HepG2 (cell line): ENCODE results near the gene ZDHHC7. TPM values are rescaled to one million over a fixed set of nuclear protein-coding genes. Genes with fewer than 3 reads are reported as not detected.

Experiments
- ATAC-seq: fragments of 200-7000 bp; cut with Tn5 transposase; 3 replicates; pipeline ENCODE4 v1.9.1; 2020; ENCODE audit warnings: mild to moderate bottlenecking, moderate library complexity
- BruUV-seq: library from RNA; stranded (reverse); fragments of 400-500 nt; replicated peaks from 2 replicates; lab custom pipeline; 2021; lab: Mats Ljungman, UMichigan
- CTCF ChIA-PET: fragments of 300-600 bp; formaldehyde crosslinking; extraction: SDS; loops from one replicate; lab custom pipeline; 2021; ENCODE audit warnings: low total read pairs, inconsistent platforms, low intra/inter-chr PET ratio; lab: Yijun Ruan, JAX
- POLR2A ChIA-PET: fragments of 350-600 bp; sonication (Branson Sonifier 250); formaldehyde crosslinking; loops from one replicate; lab custom pipeline; 2020; ENCODE audit warnings: antibody characterized with exemption, inconsistent platforms; lab: Yijun Ruan, JAX
- DNase-seq: peaks from one replicate; pipeline ENCODE4 v3.0.0-alpha.2; 2015; ENCODE audit warnings: low spot score
- FAIRE-seq: peaks from 3 replicates; lab custom pipeline; 2011; peaks lifted over from hg19 to GRCh38; lab: Jason Lieb, UNC
- H2AFZ ChIP-seq: one replicate; pipeline ENCODE4 v1.6.1; 2011; ENCODE audit warnings: low read length, inconsistent platforms
- H3K27ac ChIP-seq: fragments of 300-600 bp; 3 replicates; pipeline ENCODE4 v1.8.0; 2011; ENCODE audit warnings: mixed run types, mild to moderate bottlenecking, mixed read lengths, low read length, inconsistent platforms; ENCODE audit not compliant: insufficient read depth; ENCODE audit errors: extremely low read length
- H3K27me3 ChIP-seq, 2 experiments: fragments of 200-600 bp in 1 of 2; 2 replicates in 1 of 2; 3 replicates in 1 of 2; pipeline versions ENCODE4 v1.6.0 to v1.8.0; 2011; ENCODE audit warnings: low read length in 2 of 2, mild to moderate bottlenecking in 2 of 2, moderate library complexity in 2 of 2, inconsistent platforms in 1 of 2; ENCODE audit not compliant: insufficient read depth in 2 of 2, control insufficient read depth in 1 of 2
- H3K36me3 ChIP-seq, 2 experiments: fragments of 200-600 bp in 1 of 2; replicated peaks in 1 of 2; 2 replicates in 1 of 2; 3 replicates in 1 of 2; pipeline versions ENCODE4 v1.5.1 to v1.8.0; 2011; ENCODE audit warnings: low read length in 2 of 2, inconsistent platforms in 1 of 2; ENCODE audit not compliant: insufficient read depth in 2 of 2, control insufficient read depth in 1 of 2
- H3K4me1 ChIP-seq: 2 replicates; pipeline ENCODE4 v1.5.1; 2012; ENCODE audit warnings: low read length, inconsistent platforms; ENCODE audit not compliant: insufficient read depth
- H3K4me2 ChIP-seq: 2 replicates; pipeline ENCODE4 v1.6.0; 2011; ENCODE audit warnings: low read depth, low read length, inconsistent platforms
- H3K4me3 ChIP-seq, 3 experiments: fragments of 200-600 bp in 1 of 3; sonication (generic), shearing (Covaris generic) in 1 of 3; replicated peaks in 1 of 3; 2 replicates each; pipeline ENCODE4 v1.5.1; 2011 to 2016; ENCODE audit warnings: low read length in 3 of 3, inconsistent platforms in 2 of 3, low read depth in 2 of 3, mild to moderate bottlenecking in 2 of 3, control low read depth in 1 of 3, mixed read lengths in 1 of 3; ENCODE audit not compliant: insufficient read depth in 1 of 3
- H3K79me2 ChIP-seq: one replicate; pipeline ENCODE4 v1.6.1; 2011; ENCODE audit warnings: low read length, inconsistent platforms; ENCODE audit not compliant: insufficient read depth
- H3K9ac ChIP-seq: 2 replicates; pipeline ENCODE4 v1.6.0; 2011; ENCODE audit warnings: mild to moderate bottlenecking, low read depth, low read length, inconsistent platforms; ENCODE audit not compliant: insufficient read depth
- H3K9me3 ChIP-seq: 2 replicates; pipeline ENCODE4 v1.5.1; 2012; ENCODE audit warnings: mild to moderate bottlenecking, low read length
- H4K20me1 ChIP-seq: 2 replicates; pipeline ENCODE4 v1.6.0; 2011; ENCODE audit warnings: inconsistent platforms, mild to moderate bottlenecking, low read length, moderate library complexity; ENCODE audit not compliant: insufficient read depth
- ADNP ChIP-seq: sonication (generic); formaldehyde crosslinking; IDR thresholded peaks from 2 replicates; pipeline ENCODE4 v1.4.0; 2020; ENCODE audit warnings: missing genetic modification reagents
- ATF3 ChIP-seq: sonication (generic); formaldehyde crosslinking; IDR thresholded peaks from 2 replicates; pipeline ENCODE4 v1.4.0; 2020; ENCODE audit warnings: missing genetic modification reagents
- FOSL2 ChIP-seq: sonication (generic); formaldehyde crosslinking; IDR thresholded peaks from 2 replicates; pipeline ENCODE4 v1.4.0; 2020; ENCODE audit warnings: missing genetic modification reagents
- FOXK2 ChIP-seq: fragments of 450-650 bp; IDR thresholded peaks from 2 replicates; pipeline ENCODE4 v1.6.1; 2016
- GATA4 ChIP-seq: sonication (generic); IDR thresholded peaks from 2 replicates; pipeline ENCODE4 v1.6.1; 2016; ENCODE audit warnings: antibody characterized with exemption, low read depth, borderline replicate concordance
- HINFP ChIP-seq: sonication (generic); formaldehyde crosslinking; IDR thresholded peaks from 2 replicates; pipeline ENCODE4 v1.4.0; 2020; ENCODE audit warnings: low read depth, mild to moderate bottlenecking, missing genetic modification reagents
- NFYB ChIP-seq: sonication (generic); formaldehyde crosslinking; IDR thresholded peaks from 2 replicates; pipeline ENCODE4 v1.4.0; 2020; ENCODE audit warnings: missing genetic modification reagents
- PHF5A ChIP-seq: IDR thresholded peaks from one replicate; pipeline ENCODE4 v1.6.1; 2018; ENCODE audit warnings: low read depth, missing genetic modification reagents; ENCODE audit not compliant: unreplicated experiment
- SOX5 ChIP-seq: IDR thresholded peaks from 2 replicates; pipeline ENCODE4 v1.6.1; 2016; ENCODE audit warnings: borderline replicate concordance
- ZBTB10 ChIP-seq: sonication (generic); formaldehyde crosslinking; IDR thresholded peaks from 2 replicates; pipeline ENCODE4 v1.4.0; 2020; ENCODE audit warnings: missing genetic modification reagents, borderline replicate concordance
- ZMAT5 ChIP-seq: sonication (generic); formaldehyde crosslinking; IDR thresholded peaks from 2 replicates; pipeline ENCODE4 v1.5.0; 2020; ENCODE audit warnings: mild to moderate bottlenecking, low read depth, missing genetic modification reagents, borderline replicate concordance
- ZNF296 ChIP-seq: sonication (generic); formaldehyde crosslinking; conservative IDR thresholded peaks from 2 replicates; pipeline ENCODE4 v1.5.0; 2020; ENCODE audit warnings: mild to moderate bottlenecking, missing genetic modification reagents
- ZNF510 ChIP-seq: sonication (generic); formaldehyde crosslinking; IDR thresholded peaks from 2 replicates; pipeline ENCODE4 v1.4.0; 2020; ENCODE audit warnings: low read depth, mild to moderate bottlenecking, missing genetic modification reagents
- ZNF674 ChIP-seq: sonication (generic); formaldehyde crosslinking; IDR thresholded peaks from 2 replicates; pipeline ENCODE4 v1.5.0; 2020; ENCODE audit warnings: low read depth, mild to moderate bottlenecking, missing genetic modification reagents
- ZNF883 ChIP-seq: sonication (generic); formaldehyde crosslinking; IDR thresholded peaks from 2 replicates; pipeline ENCODE4 v1.5.1; 2020; ENCODE audit warnings: mild to moderate bottlenecking, missing genetic modification reagents; ENCODE audit errors: not compliant biosample characterization
- ZSCAN20 ChIP-seq: sonication (generic); formaldehyde crosslinking; IDR thresholded peaks from 2 replicates; pipeline ENCODE4 v1.4.0; 2020; ENCODE audit warnings: missing genetic modification reagents, mild to moderate bottlenecking, borderline replicate concordance
- ZSCAN5A ChIP-seq: sonication (generic); formaldehyde crosslinking; IDR thresholded peaks from 2 replicates; pipeline ENCODE4 v1.8.0; 2022; ENCODE audit warnings: mild to moderate bottlenecking, missing genetic modification reagents, borderline replicate concordance
- WGBS: methylation state at CpG from one replicate; pipeline ENCODE4 v1.1.6; 2017; ENCODE audit warnings: low lambda C conversion rate; 5-methylcytosine and 5-hydroxymethylcytosine counted together
- in situ Hi-C: cut with HindIII; loops from 2 replicates; pipeline ENCODE4 v1.10.0; 2017; ENCODE audit warnings: low pct_unique_long_range_greater_than_20kb; ENCODE audit not compliant: extremely low pct_ligation_motif_present
- intact Hi-C: fragments of 100-400 bp; cut with micrococcal nuclease; formaldehyde crosslinking; loops from one replicate; pipeline ENCODE4 v1.10.0; 2022; ENCODE audit not compliant: unreplicated experiment
- polyA plus RNA-seq, 8 experiments: library from polyadenylated mRNA; depleted of rRNA in 3 of 8; stranded (reverse) in 7 of 8; unstranded in 1 of 8; fragments of >200 nt; fragmentation: Illumina TruSeq in 4 of 8; extraction: Trizol in 4 of 8; gene quantifications; 2 replicates each; pipeline versions ENCODE4 v1.2.1 to v1.2.3, GENCODE V29; 2011 to 2016; ENCODE audit warnings: low read depth in 4 of 8, missing spikeins in 1 of 8, mixed read lengths in 1 of 8; ENCODE audit not compliant: insufficient read depth in 1 of 8
- total RNA-seq, 5 experiments: library from RNA; depleted of rRNA; stranded (reverse); fragments of >200 nt; fragmentation: Illumina TruSeq; extraction: Trizol; gene quantifications; 2 replicates each; pipeline ENCODE4 v1.2.3, GENCODE V29; 2016; ENCODE audit warnings: low read depth in 1 of 5

Gene ZDHHC7
- total and polyA plus RNA-seq, 2 of the 13 experiments (the other 11 are each of a cell fraction or from before 2014, with no cell fraction given), result 46.8 to 67.6 TPM

GRCh38 chr16:84985079-84986065 lies 26.0 kb downstream of the ZDHHC7 start:
- intact Hi-C loops, result no loop called here
- Histone ChIP-seq H3K4me3 (no peak overlapping the region), H3K9ac (no peak overlapping the region), H3K79me2 (peaks cover 13% of the 10 kb centered on the region), H3K9me3 (no peaks in the 10 kb centered on the region), H3K27ac (no peak overlapping the region), H2AFZ (no peak overlapping the region), H3K4me2 (no peak overlapping the region), H3K4me1 (peaks cover 24% of the 10 kb centered on the region), H4K20me1 (peaks cover 12% of the 10 kb centered on the region), H3K36me3 (peaks cover 44 to 87% of the 10 kb centered on the region in 2 experiments), H3K27me3 (no peaks in the 10 kb centered on the region)
- ATAC-seq (no peak), DNase-seq (no peak), FAIRE-seq (no peak)
- 95% methylated on average over 15 of the region's 15 CpGs for WGBS
- BruUV-seq, result no TSS peak
- CTCF ChIA-PET, result no interaction called here
- in situ Hi-C loops, result no loop called here
- POLR2A ChIA-PET, result interaction anchor here (1.3 kb wide), 1 partner anchor 9 kb away, joined by 7 read pairs; no protein-coding TSS in a partner anchor
- no peak for TF ChIP-seq ZNF883 (CRISPR knock-in tag)
- TF ChIP-seq ZNF296 (CRISPR knock-in tag), result no peak
- TF ChIP-seq ZMAT5 (CRISPR knock-in tag), result no peak
- no peak for TF ChIP-seq PHF5A (CRISPR knock-in tag)
- TF ChIP-seq SOX5 (CRISPR knock-in tag), result no peak
- no peak for TF ChIP-seq ZBTB10 (CRISPR knock-in tag)
- no peak for TF ChIP-seq ADNP (CRISPR knock-in tag)
- TF ChIP-seq ZNF510 (CRISPR knock-in tag), result no peak
- peak; percentile 41; the same call in 1 of the 2 replicates for TF ChIP-seq FOSL2 (CRISPR knock-in tag)
- no peak for TF ChIP-seq NFYB (CRISPR knock-in tag)
- no peak for TF ChIP-seq ATF3
- no peak for TF ChIP-seq ZSCAN5A
- no peak for TF ChIP-seq GATA4
- no peak for TF ChIP-seq FOXK2
- no peak for TF ChIP-seq HINFP (CRISPR knock-in tag)
- TF ChIP-seq ZNF674, result no peak
- no peak for TF ChIP-seq ZSCAN20 (CRISPR knock-in tag)
